IMR-90 (cell line): Measurements from ENCODE around the gene LCMT2.

Experiments used
- CEBPB ChIP-seq: IDR thresholded peaks from 2 replicates; pipeline ENCODE4 v1.6.1; 2012; ENCODE audit warnings: low read depth, low read length, improper control_type of control experiment
- CTCF ChIP-seq: conservative IDR thresholded peaks from 2 replicates; pipeline ENCODE4 v1.5.1; 2012; ENCODE audit warnings: mild to moderate bottlenecking, low read depth, low read length, improper control_type of control experiment

GRCh38 chr15:43280996-43281395 lies 49.4 kb downstream of the LCMT2 start:
- TF ChIP-seq CTCF (no peak), CEBPB (no peak)
